ENCODE measurements around the gene PRICKLE4.
"Not testable (repeated sequence)": the region's sequence is repeated elsewhere in the genome, so short reads cannot be mapped to it uniquely, and the experiment has no call there.

PRICKLE4 gene

DNA sequence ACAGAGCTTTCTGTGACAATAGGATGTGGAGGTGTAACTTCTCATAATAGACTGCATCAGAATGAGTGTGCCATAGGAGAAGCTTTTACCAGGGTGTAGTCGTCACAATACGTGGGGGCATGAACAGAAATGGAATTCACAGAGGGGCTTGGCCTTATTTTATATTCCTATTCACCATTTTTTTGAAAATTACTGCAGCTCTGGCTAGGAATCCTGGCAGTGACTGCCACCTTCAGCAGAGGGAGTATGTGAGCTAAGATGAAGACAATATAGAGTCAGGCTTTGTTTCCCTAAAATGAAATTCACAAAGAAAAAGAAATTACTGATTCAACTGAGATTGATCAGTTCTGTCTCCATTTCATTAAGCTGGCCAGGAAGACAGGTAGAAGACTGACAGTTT, 20.8 kb downstream of the PRICKLE4 start:
- peak; percentile 12 for DNase-seq

DNA sequence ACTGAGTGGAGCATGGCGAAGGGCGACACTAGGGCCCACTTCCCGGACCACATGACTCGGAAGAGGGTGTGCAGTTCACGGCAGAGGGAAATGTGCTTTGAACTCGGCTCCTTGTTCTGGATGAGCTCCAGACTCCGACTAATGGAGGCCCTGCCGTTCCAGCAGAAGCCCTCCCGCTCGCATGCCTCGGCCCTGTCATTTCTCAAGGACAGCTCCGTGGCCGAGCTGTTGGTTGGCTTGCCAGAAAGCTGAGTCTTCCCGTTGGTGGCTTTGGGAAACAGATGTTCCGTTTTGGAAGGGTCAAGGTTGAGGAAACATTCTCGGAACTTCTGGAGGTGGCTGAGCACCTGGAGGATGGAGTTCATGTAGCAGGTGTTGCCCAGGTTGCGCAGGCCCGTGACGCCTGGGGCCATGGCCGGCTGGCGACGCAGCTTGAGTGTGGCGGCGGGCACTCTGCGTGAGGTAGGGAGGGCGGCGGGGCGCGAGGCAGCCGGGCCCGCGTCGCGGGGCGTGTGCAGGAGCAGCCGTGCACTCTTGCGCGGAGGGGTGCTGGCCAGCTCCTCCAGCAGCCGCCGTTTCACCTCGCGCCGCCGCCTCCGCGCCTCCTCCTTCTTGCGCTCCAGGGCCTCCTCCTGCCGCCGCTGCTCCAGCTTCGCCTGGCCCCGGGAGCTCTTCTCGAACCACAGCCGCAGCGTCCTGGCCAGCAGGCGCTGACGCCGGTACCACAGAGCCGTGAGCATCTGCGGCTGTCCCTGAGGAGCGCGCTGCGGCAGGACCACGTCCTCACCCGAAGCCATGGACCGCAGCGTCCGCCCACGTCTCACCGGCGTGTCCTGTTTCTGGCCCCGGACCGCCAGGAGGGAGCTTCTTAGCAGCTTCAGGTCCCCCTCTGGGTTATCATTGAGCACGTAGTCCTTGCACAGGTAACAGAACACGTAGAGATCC, 25.5 kb downstream of the PRICKLE4 start:
- no peak for DNase-seq

DNA sequence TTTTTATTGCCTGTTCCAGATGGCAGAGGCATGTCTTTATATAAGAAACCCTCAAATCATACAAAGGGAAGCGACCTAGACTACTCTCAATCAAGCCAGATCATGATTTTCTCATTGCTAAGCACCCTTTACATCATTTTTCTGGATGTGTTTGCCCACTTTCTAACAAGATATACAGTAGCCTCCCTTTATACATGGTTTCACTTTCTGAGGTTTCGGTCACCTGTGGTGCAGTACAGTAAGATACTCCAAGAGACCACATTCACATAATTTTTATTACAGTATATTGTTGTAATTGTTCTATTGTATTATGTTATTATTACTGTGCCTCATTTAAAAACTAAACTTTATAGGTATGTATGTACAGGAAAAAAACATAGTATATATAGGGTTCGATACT, 30.5 kb downstream of the PRICKLE4 start:
- no peak for DNase-seq

DNA sequence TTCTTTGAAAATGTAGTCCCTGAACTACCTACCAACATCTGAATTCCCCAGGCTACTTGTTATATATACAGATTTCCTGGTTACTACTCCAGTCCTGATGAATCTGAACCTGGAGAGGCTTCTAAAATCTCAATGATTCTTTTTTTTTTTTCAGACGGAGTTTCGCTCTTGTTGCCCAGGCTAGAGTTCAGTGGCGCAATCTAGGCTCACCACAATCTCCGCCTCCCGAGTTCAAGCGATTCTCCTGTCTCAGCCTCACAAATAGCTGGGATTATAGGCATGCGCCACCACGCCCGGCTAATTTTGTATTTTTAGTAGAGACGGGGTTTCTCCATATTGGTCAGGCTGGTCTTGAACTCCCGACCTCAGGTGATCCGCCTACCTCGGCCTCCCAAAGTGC, 31.4 kb downstream of the PRICKLE4 start:
- not testable (repeated sequence) for DNase-seq

DNA sequence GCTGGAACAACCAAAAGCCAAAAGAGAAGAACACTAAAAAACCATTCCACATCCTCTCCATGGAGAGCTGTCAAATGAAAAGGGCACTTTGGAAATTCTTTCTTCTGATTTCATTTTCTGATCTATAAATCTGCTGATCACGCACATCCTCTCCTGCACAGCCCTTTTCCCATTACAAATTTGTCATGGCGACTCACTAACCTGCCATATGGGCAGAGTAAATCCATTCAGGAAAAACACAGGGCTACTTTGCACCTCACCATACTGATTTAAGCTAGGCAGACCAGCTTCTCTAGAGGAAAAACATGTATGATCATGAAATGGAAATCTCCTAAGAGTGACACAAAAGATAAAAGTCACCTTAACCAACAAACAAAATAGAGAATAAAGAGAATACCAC, 32.9 kb downstream of the PRICKLE4 start:
- peak; percentile 19 for DNase-seq

DNA sequence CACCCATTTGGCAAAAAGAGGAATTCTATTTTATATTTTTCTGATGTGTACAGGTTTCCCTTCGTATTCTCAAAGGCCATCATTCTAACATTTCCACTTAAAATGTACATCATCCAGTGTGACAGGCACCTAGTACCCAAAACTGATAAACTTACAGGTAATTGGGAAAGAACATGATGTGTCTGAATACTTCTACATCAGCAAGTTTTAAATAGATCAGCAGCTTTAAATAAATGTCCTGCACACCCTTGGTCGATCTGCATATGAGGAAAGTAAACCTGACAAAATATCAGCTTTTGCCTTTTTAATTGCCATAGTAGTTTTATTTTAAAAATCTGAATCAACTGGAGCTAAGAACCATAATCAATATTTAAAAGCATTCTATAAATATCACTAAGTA, 33.4 kb downstream of the PRICKLE4 start:
- DNase-seq = no peak

DNA sequence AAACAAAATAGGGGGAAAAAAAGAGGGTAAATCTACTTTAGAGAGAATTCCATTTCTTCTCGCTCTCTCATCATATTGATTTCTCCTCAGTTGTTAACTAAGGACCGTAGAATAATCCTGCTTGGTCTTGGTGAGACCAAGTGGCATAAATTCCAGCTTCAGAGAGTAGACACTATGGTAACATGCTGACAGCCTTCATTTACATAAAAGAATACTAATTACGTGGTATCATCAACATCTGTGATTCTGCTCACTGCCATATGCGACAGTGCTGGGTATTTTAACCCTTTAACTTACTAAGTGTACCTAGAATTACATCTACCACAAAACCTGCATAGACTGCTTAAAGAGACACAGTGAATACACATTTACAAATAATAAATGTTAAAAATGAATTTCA, 34.0 kb downstream of the PRICKLE4 start:
- DNase-seq = peak; percentile 75

DNA sequence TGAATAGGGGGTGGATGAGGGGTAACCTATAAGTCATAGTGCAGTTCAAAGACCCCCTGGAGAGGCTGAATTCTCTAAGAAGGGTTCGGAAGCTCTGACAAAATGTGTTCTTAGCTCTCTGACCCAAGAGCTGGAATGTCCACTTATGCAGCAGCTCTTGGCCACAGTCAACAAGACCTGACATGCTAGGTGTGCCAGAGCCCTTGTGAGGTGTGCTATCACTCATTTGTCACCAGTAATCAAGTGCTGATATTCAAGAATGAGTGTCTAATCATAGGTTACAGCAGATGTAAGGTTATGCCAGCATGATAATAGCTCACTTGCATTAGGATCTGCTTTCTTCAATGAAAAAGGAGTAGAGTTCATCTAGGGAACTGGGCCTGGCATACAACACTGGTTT, 35.0 kb downstream of the PRICKLE4 start:
- peak; percentile 30 for DNase-seq

DNA sequence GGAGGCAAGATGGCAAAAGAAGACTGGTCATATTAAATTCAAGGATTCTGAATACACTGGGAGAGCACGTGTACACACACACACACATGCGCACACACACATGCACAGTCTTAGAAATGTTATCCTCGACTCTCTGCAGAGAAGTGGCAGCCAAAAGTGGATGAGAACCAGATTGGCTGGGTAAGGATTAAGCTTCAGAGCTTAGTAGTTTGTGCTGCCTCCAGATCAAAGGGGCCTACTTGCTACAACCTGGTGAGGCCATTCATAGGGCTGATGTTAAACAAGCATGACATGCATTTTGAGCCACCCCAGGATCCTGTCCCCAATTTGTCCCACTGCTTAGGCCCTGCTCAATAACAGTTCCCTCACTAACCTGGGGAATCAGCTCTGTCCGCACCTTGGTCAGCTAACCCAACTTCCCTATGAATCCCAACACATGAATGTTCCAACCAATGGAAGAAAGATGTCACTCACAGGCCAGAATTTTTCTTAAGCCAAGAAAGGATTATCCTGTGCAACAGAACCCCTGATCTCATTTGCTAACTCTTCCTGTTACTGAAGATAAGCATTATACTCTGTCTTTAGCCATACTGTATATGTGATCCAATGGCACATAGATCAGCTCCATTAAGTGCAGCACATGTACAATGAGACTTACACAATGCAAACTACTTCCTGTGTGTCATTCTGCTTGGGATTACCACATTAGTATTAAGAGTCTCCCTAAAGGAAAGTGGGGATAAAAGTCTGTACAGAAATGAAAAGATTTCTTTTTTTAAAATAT, 37.9 kb downstream of the PRICKLE4 start:
- DNase-seq = no peak

DNA sequence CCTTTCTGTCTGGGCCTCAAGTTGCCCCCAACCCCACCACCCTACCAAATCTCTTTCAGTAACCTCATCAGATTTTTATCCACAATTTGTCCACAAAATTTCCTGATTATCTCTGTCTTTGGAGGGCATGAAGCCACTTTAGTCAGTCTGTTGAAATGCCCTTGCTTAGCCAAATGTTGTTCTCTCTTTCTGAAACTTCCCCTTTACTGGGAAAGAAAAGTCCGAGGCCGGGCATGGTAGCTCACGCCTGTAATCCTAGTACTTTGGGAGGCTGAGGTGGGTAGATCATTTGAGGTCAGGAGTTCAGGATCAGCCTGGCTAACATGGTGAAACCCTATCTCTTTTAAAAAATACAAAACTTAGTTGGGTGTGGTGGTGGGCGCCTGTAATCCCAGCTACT, 40.7 kb downstream of the PRICKLE4 start:
- DNase-seq = no peak

DNA sequence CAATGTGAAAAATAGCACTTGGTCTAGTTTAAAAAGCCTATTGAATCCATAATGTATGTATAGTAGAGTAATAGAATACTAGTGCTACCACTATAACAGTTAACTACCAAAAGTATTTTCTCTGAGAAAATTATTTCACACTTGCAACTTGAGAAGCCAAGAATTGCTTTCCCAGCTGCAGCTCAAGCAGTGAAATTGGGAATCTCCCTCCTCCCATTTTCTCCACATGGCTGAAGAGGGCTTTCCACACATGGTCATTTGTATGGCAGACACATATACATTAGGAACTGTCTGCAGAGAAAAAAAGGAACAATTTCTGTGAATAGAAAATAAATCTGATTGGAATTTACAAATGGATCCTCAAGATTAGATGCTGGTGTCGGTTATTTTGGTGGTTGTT, 41.4 kb downstream of the PRICKLE4 start:
- DNase-seq = no peak

DNA sequence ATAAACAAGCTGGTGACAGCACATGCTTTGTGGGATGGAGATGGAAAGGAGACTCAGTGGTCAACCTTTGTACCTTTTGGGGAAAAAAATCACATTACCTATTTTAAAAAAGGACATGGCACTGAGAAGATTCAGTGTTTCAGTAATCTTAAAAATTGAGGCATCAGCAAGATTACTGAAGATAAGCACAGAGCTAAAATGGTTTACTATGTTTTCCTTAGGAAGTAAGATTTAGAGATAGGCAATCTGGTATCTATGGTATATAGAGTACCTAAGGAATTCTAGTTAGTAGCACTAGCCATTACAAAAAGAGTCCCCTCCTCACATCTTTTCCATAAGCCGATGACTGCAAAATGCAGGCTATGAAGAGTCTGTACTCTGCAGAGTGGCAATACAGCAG, 42.6 kb downstream of the PRICKLE4 start:
- no peak for DNase-seq

DNA sequence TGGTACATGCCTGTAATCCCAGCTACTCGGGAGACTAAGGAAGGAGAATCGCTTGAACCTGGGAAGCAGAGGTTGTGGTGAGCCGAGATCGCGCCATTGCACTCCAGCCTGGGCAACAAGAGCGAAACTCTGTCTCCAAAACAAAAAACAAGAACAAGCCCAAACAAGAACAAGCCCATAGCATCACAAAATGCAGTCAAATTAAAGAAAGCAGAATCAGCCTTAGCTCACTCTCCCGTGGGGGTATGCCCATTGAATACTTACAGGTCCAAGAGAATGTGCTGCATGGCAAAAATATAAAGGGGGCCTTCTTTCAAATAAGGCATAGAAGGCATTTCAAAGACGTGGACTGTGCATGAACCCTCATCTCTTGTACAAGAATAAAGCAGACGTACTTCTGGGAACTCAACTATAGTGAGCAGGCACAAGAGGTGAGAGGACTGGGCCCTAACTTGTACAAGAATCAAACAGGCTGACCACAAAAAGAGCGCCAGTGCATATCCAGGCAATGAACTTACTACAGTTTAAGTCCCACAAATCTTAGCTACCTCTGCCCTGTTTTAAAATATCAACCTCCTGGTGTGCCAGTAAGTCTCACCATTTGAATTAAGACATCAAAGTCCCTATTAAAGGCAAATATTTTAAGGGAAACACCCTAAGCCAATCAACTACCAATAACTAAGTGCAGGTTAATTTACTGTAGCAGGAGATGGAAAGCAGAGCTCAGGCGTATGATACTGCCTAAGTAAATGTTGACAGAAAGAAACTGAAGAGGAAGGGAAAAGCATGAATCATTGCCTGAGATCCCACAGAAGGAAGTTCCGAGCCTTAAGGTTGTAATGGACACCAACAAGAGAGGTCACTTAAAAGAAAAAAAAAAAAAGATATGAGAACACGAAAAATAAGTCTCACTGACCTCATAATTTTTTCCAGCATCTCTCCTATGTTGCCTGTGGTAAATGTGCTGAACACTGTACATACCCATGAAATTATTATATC, 44.3 kb downstream of the PRICKLE4 start:
- DNase-seq = no peak

DNA sequence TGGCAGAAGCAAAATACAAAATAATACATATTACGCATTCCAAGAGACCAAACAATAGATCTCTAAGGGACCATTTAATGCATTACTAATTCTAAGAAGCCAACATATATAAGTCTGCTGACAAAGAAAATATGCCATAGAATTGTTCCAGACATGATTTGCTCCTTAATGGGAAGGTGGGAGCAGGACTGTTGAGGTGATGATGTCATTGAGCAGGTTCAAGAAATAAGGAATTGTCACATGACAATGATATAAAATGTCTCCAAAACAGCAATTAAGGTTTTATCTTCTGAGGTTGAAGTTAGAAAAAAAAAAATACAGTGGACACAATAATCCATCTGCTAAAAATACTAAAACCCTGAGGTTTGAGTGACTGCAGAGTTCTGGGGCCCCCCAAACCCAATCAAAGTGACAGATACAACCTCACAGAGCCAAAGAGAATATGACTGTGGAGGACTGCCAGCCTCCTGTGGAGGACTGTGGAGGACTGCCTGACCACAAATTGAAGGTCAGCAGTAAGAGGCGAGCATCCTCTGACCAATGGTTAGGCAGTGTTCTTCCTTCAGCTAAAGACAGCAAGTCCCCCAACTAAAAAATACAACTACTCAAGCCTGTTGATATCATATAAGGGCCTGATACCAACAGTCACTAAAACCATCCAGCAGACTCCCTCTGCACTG, 45.9 kb downstream of the PRICKLE4 start:
- DNase-seq = no peak

DNA sequence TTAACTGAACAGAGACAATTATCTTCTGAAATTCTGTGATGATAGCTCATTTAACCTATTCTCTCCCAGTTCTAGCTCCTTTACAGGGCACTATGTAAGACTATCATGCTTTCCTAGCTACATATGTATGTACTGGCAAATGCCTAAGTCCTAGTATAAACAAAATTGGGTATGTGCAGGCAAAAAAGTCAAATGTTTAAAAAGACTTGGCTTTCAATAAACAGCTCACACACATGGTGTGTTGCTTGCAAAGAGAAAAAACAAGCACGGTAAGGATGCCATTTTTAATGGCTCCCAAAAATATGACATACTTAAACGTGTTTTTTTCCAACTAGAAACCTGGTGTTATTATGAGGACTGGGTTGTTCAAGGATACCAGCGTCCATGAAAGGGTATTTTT, 51.7 kb downstream of the PRICKLE4 start:
- DNase-seq = no peak

DNA sequence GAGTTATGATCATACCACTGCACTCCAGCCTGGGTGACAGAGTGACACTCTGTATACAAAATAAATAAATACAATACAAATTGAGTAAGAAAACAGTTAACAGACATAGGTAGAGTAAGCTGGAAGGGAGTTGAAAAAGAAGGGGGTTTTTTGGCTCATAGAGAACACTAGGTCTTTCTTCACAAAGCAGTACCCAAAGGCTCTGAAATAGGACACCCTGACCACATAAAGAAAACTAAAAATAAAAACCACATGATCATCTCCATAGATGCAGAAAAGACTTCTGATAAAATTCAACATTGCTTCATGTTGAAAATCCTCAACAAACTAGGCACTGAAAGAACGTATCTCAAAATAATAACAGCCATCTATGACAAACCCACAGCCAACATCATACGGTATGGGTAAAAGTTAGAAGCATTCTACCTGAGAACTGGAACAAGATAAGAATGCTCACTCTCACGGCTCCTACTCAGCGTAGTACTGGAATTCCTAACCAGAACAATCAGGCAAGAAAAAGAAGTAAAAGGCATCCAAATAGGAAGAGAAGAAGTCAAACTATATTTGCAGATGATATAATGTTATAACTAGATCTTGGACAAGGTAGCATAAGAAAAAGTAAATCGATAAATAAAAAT, 55.6 kb downstream of the PRICKLE4 start:
- no peak for DNase-seq

DNA sequence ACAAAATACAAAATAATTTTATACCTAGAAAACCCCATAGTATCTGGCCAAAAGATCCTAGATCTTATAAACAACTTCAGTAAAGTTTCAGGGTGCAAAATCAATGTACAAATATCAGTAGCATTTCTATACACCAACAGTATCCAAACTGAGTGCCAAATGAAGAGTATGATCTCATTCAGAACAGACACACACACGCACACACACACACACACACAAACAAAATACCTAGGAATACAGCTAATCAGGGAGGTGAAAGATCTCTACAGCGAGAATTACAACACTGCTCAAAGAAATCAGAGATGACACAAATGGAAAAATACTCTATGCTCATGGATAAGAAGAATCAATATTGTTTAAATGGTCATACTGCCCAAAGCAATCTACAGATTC, 56.1 kb downstream of the PRICKLE4 start:
- no peak for DNase-seq
